Endothelial cell of hepatic sinusoid (primary cell): ENCODE results near the gene BMAL1.
"Not testable (repeated sequence)": the region's sequence is repeated elsewhere in the genome, so short reads cannot be mapped to it uniquely, and the experiment has no call there.

Experiments
- in situ Hi-C: cut with HindIII; loops from 2 replicates; pipeline ENCODE4 v1.10.0; 2017; ENCODE audit warnings: low sequenced_read_pairs

The BMAL1 gene

DNA sequence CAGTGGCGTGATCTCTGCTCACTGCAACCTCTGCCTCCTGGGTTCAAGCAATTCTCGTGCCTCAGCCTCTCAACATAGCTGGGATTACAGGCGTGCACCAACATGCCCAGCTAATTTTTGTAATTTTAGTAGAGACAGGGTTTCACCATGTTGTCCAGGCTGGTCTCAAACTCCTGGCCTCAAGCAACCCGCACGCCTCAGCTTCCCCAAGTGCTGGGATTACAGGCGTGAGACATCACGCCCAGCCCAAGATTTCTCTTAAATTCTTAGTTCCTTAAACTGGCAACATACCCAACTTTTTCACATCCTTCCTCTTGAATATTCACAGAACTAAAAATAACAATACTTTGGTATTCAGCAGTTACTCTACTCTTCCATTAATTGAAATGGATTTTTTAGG lies 159.2 kb downstream of the BMAL1 start:
- in situ Hi-C loops, result not testable (repeated sequence)
